GM08714 (cell line): ENCODE data around the gene NAA80.
A peak's percentile ranks its signal among the peaks of the same experiment; 100 is the strongest.

Experiments
- H3K4me3 ChIP-seq: fragments of 200-500 bp; sonication (Bioruptor generic); 2 replicates; pipeline ENCODE4 v1.5.1; 2014; ENCODE audit warnings: mild to moderate bottlenecking, low read length, inconsistent platforms
- ZNF274 ChIP-seq: IDR thresholded peaks from 2 replicates; pipeline ENCODE4 v1.6.1; 2012; ENCODE audit warnings: mild to moderate bottlenecking, low read depth, low read length

The NAA80 gene

GRCh38 chr3:50298836-50299637, at the start of gene NAA80, which contains the start of gene HYAL3:
Gene NAA80, minus strand, starts transcription at chr3:50299405. Its CDS starts 1,942 bp downstream, at chr3:50297463.
Gene HYAL3, minus strand, starts transcription at chr3:50299405. Its CDS starts 3,803 bp downstream, at chr3:50295602.
- TF ChIP-seq ZNF274 = no peak
- peak within 1 kb of the TSS; percentile 69 for H3K4me3 ChIP-seq

GRCh38 chr3:50347187-50347813, 48.1 kb upstream of the NAA80 start:
- no peak for TF ChIP-seq ZNF274
- H3K4me3 ChIP-seq = no peak overlapping the region

GRCh38 chr3:50345586-50346234, 46.5 kb upstream of the NAA80 start, which contains the start of gene ZMYND10:
Gene ZMYND10, minus strand, starts transcription at chr3:50345732. Its CDS starts 153 bp downstream, at chr3:50345579.
- TF ChIP-seq ZNF274 = no peak
- peak within 1 kb of the TSS; percentile 26; the same call in 1 of the 2 replicates for H3K4me3 ChIP-seq

- no peak overlapping the region for H3K4me3 ChIP-seq
- TF ChIP-seq ZNF274 = no peak
Measured at GRCh38 chr3:50345008-50345407, 45.8 kb upstream of the NAA80 start.

- no peak for TF ChIP-seq ZNF274
- H3K4me3 ChIP-seq = no peak overlapping the region
Measured at GRCh38 chr3:50342813-50343633, 43.8 kb upstream of the NAA80 start.

- TF ChIP-seq ZNF274 = no peak
- no peak overlapping the region for H3K4me3 ChIP-seq
Measured at GRCh38 chr3:50341996-50342650, 42.9 kb upstream of the NAA80 start.

- peak overlapping the region; percentile 70; the same call in 1 of the 2 replicates for H3K4me3 ChIP-seq
- no peak for TF ChIP-seq ZNF274
Measured at GRCh38 chr3:50341537-50341936, 42.3 kb upstream of the NAA80 start.

- H3K4me3 ChIP-seq = peak within 1 kb of the TSS; percentile 70; the same call in 1 of the 2 replicates
- TF ChIP-seq ZNF274 = no peak
Measured at GRCh38 chr3:50340448-50341329, 41.5 kb upstream of the NAA80 start, which contains the start of gene RASSF1. Gene RASSF1, minus strand, starts transcription at chr3:50340836. Its CDS starts 31 bp downstream, at chr3:50340805.

- TF ChIP-seq ZNF274 = no peak
- H3K4me3 ChIP-seq = peak overlapping the region; percentile 70; the same call in 1 of the 2 replicates
Measured at GRCh38 chr3:50340147-50340447, 40.9 kb upstream of the NAA80 start.

- TF ChIP-seq ZNF274 = no peak
- H3K4me3 ChIP-seq = peak overlapping the region; percentile 70; the same call in 1 of the 2 replicates
Measured at GRCh38 chr3:50339485-50340146, 40.4 kb upstream of the NAA80 start.

GRCh38 chr3:50338965-50339364, 39.8 kb upstream of the NAA80 start:
- no peak for TF ChIP-seq ZNF274
- peak overlapping the region; percentile 70; the same call in 1 of the 2 replicates for H3K4me3 ChIP-seq

GRCh38 chr3:50337175-50337861, 38.1 kb upstream of the NAA80 start:
- no peak for TF ChIP-seq ZNF274
- peak overlapping the region; percentile 71 for H3K4me3 ChIP-seq
